H1 (cell line): Measurements from ENCODE around the gene AKT1. TPM values are rescaled to one million over a fixed set of nuclear protein-coding genes. Genes with fewer than 3 reads are reported as not detected.

ENCODE experiments used
- EP300 ChIP-seq, 2 experiments: IDR thresholded peaks; 1 replicate in 1 of 2; 2 replicates in 1 of 2; pipeline ENCODE4 v1.6.1; 2011 to 2012; ENCODE audit warnings: low read depth in 2 of 2, low read length in 2 of 2, mild to moderate bottlenecking in 2 of 2, borderline replicate concordance in 1 of 2, inconsistent platforms in 1 of 2, moderate library complexity in 1 of 2
- FOSL1 ChIP-seq: IDR thresholded peaks from 2 replicates; pipeline ENCODE4 v1.6.1; 2011; ENCODE audit warnings: mild to moderate bottlenecking, low read depth, low read length, moderate library complexity; ENCODE audit not compliant: insufficient read depth
- NANOG ChIP-seq: IDR thresholded peaks from 2 replicates; pipeline ENCODE4 v1.6.1; 2011; ENCODE audit warnings: low read length, low read depth, mild to moderate bottlenecking, inconsistent platforms; ENCODE audit not compliant: insufficient read depth, poor library complexity, severe bottlenecking
- POLR2AphosphoS5 ChIP-seq: IDR thresholded peaks from 2 replicates; pipeline ENCODE4 v1.6.1; 2011; ENCODE audit warnings: low read depth, low read length
- TBP ChIP-seq: IDR thresholded peaks from 2 replicates; pipeline ENCODE4 v1.6.1; 2011; ENCODE audit warnings: low read depth, low read length, improper control_type of control experiment
- polyA plus RNA-seq, 7 experiments: library from polyadenylated mRNA; depleted of rRNA in 3 of 7; stranded (reverse) in 5 of 7; unstranded in 2 of 7; fragments of >200 nt in 5 of 7; fragments of 200-250 nt in 2 of 7; gene quantifications; 1 replicate in 5 of 7; 2 replicates in 1 of 7; 4 replicates in 1 of 7; pipeline versions ENCODE4 v1.2.1 to v1.2.3, GENCODE V29; 2011 to 2013; ENCODE audit warnings: missing spikeins in 2 of 7, mixed read lengths in 2 of 7
- total RNA-seq: library from RNA; stranded (reverse); fragmentation: NEBNext Ultra II Directional; extraction: Animal tissue kit (Norgen Biotek cat#: 25700); gene quantifications from 2 replicates; pipeline ENCODE4 v1.2.1, GENCODE V29; 2021
- TF ChIP-seq, protein P1 (sequence below): fragments of 300-600 bp; sonication (generic); IDR thresholded peaks from 2 replicates; pipeline ENCODE4 v1.7.1; 2012; ENCODE audit warnings: low read length, moderate library complexity, mild to moderate bottlenecking, inconsistent platforms; ENCODE audit not compliant: insufficient replicate concordance
- TF ChIP-seq, protein P2 (sequence below): IDR thresholded peaks from 2 replicates; pipeline ENCODE4 v1.6.1; 2012; ENCODE audit warnings: inconsistent platforms

AKT1 gene
- total and polyA plus RNA-seq, 2 of the 8 experiments (the other 6 are each of a cell fraction or from before 2014, with no cell fraction given) = 68.1 to 71.5 TPM

DNA sequence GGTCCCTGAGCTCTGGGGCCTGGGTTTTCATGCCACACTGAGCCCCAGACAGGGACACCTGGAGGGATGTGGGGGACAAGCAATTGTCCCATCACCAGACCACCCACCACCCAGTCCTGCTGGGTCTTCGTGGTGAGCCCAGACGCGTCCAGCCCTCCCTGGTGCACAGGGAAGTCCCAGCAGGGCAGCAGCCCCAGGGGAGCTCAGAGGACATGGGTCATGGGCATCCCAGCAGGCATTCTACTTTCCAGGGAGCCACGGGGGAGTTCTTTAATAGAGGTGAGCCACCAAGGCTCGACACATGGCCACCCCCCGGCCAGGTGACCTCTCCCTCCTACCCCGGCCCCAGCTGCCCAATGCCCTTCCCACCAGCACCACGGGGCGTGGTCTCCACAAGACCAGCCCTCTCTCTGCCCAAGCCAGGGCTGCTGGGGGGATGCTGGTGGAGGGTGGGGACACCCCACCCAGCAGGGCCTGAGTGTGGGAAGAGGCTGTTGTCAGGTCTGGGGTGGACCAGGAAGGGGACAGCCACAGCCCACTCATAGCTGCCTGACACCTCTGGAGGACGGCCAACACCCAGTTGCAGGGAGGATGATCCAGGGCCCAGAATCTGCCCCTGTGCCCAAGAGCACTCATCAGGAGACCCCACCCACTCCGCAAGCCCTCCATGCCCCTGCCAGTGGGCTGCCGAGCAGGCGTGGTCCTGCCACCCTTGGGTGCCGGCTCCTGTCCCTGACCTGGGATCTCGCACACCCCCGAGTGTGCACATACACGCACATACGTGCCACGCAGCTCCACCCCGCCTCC lies 14.1 kb downstream of the AKT1 start (continued):
- TF ChIP-seq, protein P1, sequence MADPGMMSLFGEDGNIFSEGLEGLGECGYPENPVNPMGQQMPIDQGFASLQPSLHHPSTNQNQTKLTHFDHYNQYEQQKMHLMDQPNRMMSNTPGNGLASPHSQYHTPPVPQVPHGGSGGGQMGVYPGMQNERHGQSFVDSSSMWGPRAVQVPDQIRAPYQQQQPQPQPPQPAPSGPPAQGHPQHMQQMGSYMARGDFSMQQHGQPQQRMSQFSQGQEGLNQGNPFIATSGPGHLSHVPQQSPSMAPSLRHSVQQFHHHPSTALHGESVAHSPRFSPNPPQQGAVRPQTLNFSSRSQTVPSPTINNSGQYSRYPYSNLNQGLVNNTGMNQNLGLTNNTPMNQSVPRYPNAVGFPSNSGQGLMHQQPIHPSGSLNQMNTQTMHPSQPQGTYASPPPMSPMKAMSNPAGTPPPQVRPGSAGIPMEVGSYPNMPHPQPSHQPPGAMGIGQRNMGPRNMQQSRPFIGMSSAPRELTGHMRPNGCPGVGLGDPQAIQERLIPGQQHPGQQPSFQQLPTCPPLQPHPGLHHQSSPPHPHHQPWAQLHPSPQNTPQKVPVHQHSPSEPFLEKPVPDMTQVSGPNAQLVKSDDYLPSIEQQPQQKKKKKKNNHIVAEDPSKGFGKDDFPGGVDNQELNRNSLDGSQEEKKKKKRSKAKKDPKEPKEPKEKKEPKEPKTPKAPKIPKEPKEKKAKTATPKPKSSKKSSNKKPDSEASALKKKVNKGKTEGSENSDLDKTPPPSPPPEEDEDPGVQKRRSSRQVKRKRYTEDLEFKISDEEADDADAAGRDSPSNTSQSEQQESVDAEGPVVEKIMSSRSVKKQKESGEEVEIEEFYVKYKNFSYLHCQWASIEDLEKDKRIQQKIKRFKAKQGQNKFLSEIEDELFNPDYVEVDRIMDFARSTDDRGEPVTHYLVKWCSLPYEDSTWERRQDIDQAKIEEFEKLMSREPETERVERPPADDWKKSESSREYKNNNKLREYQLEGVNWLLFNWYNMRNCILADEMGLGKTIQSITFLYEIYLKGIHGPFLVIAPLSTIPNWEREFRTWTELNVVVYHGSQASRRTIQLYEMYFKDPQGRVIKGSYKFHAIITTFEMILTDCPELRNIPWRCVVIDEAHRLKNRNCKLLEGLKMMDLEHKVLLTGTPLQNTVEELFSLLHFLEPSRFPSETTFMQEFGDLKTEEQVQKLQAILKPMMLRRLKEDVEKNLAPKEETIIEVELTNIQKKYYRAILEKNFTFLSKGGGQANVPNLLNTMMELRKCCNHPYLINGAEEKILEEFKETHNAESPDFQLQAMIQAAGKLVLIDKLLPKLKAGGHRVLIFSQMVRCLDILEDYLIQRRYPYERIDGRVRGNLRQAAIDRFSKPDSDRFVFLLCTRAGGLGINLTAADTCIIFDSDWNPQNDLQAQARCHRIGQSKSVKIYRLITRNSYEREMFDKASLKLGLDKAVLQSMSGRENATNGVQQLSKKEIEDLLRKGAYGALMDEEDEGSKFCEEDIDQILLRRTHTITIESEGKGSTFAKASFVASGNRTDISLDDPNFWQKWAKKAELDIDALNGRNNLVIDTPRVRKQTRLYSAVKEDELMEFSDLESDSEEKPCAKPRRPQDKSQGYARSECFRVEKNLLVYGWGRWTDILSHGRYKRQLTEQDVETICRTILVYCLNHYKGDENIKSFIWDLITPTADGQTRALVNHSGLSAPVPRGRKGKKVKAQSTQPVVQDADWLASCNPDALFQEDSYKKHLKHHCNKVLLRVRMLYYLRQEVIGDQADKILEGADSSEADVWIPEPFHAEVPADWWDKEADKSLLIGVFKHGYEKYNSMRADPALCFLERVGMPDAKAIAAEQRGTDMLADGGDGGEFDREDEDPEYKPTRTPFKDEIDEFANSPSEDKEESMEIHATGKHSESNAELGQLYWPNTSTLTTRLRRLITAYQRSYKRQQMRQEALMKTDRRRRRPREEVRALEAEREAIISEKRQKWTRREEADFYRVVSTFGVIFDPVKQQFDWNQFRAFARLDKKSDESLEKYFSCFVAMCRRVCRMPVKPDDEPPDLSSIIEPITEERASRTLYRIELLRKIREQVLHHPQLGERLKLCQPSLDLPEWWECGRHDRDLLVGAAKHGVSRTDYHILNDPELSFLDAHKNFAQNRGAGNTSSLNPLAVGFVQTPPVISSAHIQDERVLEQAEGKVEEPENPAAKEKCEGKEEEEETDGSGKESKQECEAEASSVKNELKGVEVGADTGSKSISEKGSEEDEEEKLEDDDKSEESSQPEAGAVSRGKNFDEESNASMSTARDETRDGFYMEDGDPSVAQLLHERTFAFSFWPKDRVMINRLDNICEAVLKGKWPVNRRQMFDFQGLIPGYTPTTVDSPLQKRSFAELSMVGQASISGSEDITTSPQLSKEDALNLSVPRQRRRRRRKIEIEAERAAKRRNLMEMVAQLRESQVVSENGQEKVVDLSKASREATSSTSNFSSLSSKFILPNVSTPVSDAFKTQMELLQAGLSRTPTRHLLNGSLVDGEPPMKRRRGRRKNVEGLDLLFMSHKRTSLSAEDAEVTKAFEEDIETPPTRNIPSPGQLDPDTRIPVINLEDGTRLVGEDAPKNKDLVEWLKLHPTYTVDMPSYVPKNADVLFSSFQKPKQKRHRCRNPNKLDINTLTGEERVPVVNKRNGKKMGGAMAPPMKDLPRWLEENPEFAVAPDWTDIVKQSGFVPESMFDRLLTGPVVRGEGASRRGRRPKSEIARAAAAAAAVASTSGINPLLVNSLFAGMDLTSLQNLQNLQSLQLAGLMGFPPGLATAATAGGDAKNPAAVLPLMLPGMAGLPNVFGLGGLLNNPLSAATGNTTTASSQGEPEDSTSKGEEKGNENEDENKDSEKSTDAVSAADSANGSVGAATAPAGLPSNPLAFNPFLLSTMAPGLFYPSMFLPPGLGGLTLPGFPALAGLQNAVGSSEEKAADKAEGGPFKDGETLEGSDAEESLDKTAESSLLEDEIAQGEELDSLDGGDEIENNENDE = no peak
- no peak for TF ChIP-seq TBP
- TF ChIP-seq EP300 (IDR thresholded peaks at IDR 0.05; ENCODE audit: borderline replicate concordance in 1 of 2, low read depth in 2 of 2, low read length in 2 of 2) = no peak
- TF ChIP-seq NANOG = no peak
- no peak for TF ChIP-seq POLR2AphosphoS5
- TF ChIP-seq FOSL1 = no peak
- TF ChIP-seq, protein P2, sequence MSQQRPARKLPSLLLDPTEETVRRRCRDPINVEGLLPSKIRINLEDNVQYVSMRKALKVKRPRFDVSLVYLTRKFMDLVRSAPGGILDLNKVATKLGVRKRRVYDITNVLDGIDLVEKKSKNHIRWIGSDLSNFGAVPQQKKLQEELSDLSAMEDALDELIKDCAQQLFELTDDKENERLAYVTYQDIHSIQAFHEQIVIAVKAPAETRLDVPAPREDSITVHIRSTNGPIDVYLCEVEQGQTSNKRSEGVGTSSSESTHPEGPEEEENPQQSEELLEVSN = no peak
